ENCODE data around the gene SRMS. TPM values are rescaled to one million over a fixed set of nuclear protein-coding genes. Genes with fewer than 3 reads are reported as not detected.

The SRMS gene
- total RNA-seq, 1 experiment from 2014 or later, result not detected

DNA sequence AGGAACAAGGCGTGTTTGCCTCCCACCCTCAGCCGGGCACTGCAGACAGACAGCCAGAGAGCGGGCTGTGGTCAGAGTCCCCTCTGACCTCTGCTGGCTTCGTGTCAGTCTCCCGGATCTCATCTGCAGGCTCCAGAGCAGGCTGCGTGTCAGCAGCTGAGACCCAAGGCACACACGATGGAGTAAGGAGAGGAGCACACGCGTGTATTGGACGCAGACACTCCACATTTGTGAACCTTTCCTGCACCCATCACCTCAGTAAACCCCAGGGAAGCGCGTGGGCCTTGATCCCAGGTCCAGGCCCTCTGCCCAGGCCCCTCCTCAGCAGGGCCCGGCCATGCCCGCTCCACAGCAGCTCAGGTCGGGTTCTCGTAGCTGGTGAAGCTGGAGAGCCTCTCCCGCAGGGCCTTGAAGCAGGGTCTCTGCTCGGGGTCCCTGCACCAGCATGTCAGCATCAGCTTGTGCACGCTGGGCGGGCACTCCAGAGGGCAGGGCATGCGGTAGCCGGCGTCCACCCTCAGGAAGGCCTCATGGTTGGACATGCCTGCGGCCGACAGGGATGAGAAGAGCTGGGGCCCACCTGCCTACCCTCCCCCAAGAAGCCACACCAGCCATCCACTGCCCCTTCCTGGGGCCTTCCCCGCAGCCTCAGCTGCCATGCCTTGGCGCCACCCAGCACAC is 18.2 kb downstream of the SRMS start:
- Histone ChIP-seq H3K4me1 (replicated peaks) (no peaks in the 10 kb centered on the region), H3K27me3 (replicated peaks) (peaks cover 14% of the 10 kb centered on the region), H3K27ac (no peak overlapping the region), H3K9me3 (replicated peaks) (no peaks in the 10 kb centered on the region), H3K36me3 (no peaks in the 10 kb centered on the region), H3K4me3 (no peak overlapping the region)
- no peak for DNase-seq (ENCODE audit: low read depth in 1 of 2, low spot score in 2 of 2)

DNA sequence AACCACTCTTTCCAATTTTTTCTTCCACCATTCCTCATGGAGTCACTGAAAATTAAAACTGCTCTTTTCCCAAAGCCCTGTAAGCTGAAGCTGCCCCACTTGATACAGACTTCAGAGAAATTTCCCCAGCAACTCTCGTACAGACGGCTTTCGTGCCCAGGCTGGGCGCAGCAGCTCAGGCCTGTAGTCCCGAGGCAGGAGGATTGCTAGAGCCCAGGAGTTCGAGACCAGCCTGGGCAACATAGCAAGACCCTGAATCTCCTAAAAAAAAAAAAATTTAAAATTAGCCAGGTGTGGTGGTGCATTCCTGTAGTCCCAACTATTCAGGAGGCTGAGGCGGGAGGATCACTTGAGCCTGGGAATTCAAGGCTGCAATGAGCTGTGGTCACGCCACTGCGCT is 20.4 kb downstream of the SRMS start:
- no peak overlapping the region for H3K27ac ChIP-seq
- H3K36me3 ChIP-seq, result peaks cover 14% of the 10 kb centered on the region
- peaks cover 5% of the 10 kb centered on the region; the same call in 1 of the 2 replicates for H3K9me3 ChIP-seq (replicated peaks)
- H3K4me1 ChIP-seq (replicated peaks), result peaks cover 3% of the 10 kb centered on the region; the same call in 1 of the 2 replicates
- no peaks in the 10 kb centered on the region; the same call in 1 of the 2 replicates for H3K27me3 ChIP-seq (replicated peaks)
- no peak for DNase-seq (ENCODE audit: low read depth in 1 of 2, low spot score in 2 of 2)
- no peak overlapping the region for H3K4me3 ChIP-seq

DNA sequence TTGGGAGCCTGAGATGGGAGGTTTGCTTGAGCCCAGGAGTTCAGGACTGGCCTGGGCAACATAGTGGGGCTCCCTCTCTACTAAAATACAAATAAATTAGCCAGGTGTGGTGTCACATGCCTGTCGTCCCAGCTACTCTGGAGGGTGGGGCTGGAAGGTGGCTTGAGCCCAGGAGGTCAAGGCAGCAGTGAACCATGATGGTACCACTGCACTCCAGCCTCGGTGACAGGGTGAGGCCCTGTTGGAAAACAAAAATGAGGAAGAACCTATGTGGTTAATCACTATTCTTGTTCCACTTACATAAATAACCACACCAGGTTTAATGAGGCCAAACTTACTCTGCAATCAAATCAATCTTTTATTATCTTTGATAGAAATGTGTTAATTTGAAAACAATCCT is 21.6 kb downstream of the SRMS start:
- DNase-seq (ENCODE audit: low read depth in 1 of 2, low spot score in 2 of 2), result no peak
- no peak overlapping the region for H3K27ac ChIP-seq

DNA sequence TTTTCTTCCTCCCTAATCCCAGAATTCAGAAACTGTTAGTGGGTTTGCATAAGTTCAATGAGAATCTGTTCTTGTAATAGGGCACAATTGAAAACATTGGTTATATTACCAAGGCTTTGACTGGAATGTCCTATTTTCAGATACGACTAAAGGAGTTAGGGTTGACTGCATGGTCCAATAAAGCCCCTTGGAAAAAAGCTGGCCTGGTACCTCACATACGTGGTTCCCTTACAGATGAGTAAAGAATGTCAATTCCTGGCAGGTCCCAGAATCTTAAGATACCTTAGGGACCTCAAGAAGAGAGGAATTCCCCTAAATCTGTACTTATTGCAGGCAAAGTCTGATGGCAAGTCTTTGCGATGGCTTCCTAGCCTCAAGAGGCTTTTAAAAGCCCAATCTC is 22.4 kb downstream of the SRMS start:
- Histone ChIP-seq H3K4me3 (no peak overlapping the region), H3K27me3 (replicated peaks) (no peaks in the 10 kb centered on the region), H3K27ac (no peak overlapping the region), H3K4me1 (replicated peaks) (peaks cover 10% of the 10 kb centered on the region), H3K9me3 (replicated peaks) (peaks cover 5% of the 10 kb centered on the region; the same call in 1 of the 2 replicates), H3K36me3 (peaks cover 26% of the 10 kb centered on the region)
- DNase-seq (ENCODE audit: low read depth in 1 of 2, low spot score in 2 of 2), result no peak

More for the DNA sequence above, 21.6 kb downstream of the SRMS start:
- Histone ChIP-seq H3K36me3 (peaks cover 24% of the 10 kb centered on the region), H3K4me3 (no peak overlapping the region), H3K4me1 (replicated peaks) (peaks cover 10% of the 10 kb centered on the region), H3K27me3 (replicated peaks) (no peaks in the 10 kb centered on the region; the same call in 1 of the 2 replicates), H3K9me3 (replicated peaks) (peaks cover 5% of the 10 kb centered on the region; the same call in 1 of the 2 replicates)

DNA sequence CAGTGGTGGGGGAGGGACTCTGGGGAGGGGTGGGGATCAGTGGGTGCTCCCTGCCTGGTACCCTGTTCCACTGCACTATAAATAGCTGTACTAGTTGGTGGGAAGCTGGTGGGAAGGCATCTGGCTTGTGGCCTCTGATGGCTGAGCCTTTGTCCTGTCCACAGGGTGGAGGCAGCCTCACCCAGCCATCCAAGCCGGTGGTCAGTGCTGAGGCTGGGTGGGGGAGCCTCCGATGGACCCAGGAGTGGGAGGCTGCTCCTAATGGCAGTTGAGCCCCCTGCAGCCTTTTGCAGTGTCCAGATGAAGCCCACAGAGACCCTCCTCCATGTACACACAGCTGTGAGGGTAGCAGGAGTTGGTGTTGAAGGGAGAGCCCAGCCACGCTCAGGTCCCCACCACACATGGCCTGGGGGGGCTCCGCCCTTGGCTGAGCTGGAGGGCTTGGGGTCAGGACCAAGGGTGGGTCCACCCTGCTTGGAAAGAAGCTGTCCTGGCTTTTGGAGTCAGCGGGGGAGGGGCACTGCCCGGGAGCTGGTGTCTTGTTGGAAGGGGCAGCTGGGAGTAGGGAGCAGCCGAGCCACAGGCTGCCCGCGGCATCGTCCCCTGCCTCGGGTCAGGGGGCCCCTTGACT is 24.5 kb downstream of the SRMS start:
- peaks cover 5% of the 10 kb centered on the region; the same call in 1 of the 2 replicates for H3K9me3 ChIP-seq (replicated peaks)
- peaks cover 17% of the 10 kb centered on the region for H3K4me1 ChIP-seq (replicated peaks)
- no peak for DNase-seq (ENCODE audit: low read depth in 1 of 2, low spot score in 2 of 2)
- H3K27ac ChIP-seq, result no peak overlapping the region
- H3K27me3 ChIP-seq (replicated peaks), result no peaks in the 10 kb centered on the region
- H3K36me3 ChIP-seq, result peaks cover 26% of the 10 kb centered on the region
- no peak overlapping the region for H3K4me3 ChIP-seq

DNA sequence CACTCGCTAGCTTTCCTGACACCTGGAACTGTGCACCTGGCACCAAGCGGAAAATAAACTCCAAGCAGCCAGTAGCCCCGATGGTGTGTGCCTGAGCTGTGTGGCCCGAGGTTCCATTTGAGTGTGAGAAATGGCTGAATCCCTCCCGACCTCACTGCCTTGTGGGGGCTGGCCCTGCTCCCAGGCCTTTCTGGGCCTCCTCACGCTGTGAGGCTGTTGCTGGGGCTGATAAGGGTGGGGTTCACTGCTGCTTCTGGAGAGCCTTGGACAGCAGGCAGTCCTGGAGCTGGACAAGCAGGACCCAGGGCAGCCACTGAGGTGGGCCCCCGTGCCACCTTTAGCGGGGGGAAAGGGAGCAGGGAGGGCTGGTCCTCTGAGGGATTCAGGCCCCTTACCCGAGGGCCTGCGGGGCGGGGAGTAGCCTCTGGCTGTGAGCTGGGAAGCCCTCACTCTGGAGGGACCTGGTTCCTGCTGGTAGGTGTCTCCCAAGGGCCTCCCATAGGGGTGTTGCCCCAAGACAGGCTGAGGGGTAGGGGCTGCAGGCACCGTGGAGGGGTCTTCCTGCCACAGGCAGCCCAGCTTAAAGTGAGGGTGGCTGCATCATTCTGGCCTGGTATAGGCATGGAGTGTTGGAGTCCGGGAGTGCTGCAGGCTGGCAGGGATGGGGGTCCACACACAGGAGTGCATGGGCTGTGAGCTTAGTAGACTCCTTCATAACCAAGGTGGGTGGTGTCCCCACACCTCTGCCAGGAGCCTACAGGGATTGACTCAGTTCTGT is 25.3 kb downstream of the SRMS start:
- Histone ChIP-seq H3K4me1 (replicated peaks) (peaks cover 17% of the 10 kb centered on the region), H3K9me3 (replicated peaks) (peaks cover 5% of the 10 kb centered on the region; the same call in 1 of the 2 replicates), H3K36me3 (peaks cover 26% of the 10 kb centered on the region), H3K4me3 (peak overlapping the region; percentile 9; the same call in 1 of the 2 replicates), H3K27ac (no peak overlapping the region), H3K27me3 (replicated peaks) (no peaks in the 10 kb centered on the region)
- no peak for DNase-seq (ENCODE audit: low read depth in 1 of 2, low spot score in 2 of 2)

DNA sequence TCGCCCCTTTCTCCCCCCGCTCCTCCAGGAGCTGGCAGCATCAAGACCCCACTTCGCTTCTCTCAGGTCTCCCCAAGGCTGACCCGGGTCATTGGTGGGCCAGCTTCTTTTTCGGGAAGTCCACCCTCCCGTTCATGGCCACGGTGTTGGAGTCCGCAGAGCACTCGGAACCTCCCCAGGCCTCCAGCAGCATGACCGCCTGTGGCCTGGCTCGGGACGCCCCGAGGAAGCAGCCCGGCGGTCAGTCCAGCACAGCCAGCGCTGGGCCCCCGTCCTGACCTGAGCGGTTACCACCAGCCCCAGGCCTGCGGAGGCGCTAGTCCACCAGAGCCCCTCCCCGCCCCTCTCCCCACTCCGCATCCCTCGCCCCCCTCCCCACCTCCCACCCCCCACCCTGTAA is 25.9 kb downstream of the SRMS start:
- Histone ChIP-seq H3K4me1 (replicated peaks) (peaks cover 17% of the 10 kb centered on the region), H3K27ac (peak overlapping the region; percentile 90; the same call in 1 of the 2 replicates), H3K4me3 (peak overlapping the region; percentile 91), H3K36me3 (peaks cover 26% of the 10 kb centered on the region), H3K27me3 (replicated peaks) (no peaks in the 10 kb centered on the region), H3K9me3 (replicated peaks) (peaks cover 5% of the 10 kb centered on the region; the same call in 1 of the 2 replicates)
- DNase-seq (ENCODE audit: low read depth in 1 of 2, low spot score in 2 of 2), result no peak

DNA sequence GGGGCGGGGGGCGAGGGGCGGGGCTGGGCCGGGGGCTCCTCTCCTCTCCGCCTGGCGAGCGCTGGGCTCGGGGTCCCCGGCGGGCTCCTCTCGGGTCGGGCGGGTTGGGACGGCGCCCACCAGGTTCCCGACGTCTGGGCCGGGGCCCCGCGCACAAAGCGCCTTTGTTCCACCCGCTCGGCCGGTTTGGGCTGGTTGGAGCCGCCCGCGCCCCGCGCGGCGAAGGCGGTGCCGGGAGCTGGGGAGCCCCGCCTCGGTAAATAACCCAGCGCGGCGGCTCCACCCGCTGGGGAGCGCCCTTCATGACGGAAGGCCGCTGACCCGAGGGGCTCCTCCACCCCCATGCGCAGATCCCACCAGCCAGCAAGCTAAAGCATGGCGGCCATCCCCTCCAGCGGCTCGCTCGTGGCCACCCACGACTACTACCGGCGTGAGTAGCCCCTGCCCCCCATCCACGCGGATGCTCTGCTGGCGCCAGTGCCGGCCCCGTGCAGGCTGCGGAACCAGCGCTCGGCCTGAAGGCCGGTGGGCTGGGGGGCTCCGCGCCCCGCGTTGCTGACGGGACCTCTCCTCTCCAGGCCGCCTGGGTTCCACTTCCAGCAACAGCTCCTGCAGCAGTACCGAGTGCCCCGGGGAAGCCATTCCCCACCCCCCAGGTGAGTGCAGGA is 26.5 kb downstream of the SRMS start:
- no peaks in the 10 kb centered on the region for H3K27me3 ChIP-seq (replicated peaks)
- H3K27ac ChIP-seq, result peak overlapping the region; percentile 90
- peak; percentile 64 to 76 for DNase-seq (ENCODE audit: low read depth in 1 of 2, low spot score in 2 of 2)
- H3K4me3 ChIP-seq, result peak overlapping the region; percentile 91
- peaks cover 17% of the 10 kb centered on the region for H3K4me1 ChIP-seq (replicated peaks)
- H3K36me3 ChIP-seq, result peaks cover 26% of the 10 kb centered on the region
- H3K9me3 ChIP-seq (replicated peaks), result peaks cover 5% of the 10 kb centered on the region; the same call in 1 of the 2 replicates

DNA sequence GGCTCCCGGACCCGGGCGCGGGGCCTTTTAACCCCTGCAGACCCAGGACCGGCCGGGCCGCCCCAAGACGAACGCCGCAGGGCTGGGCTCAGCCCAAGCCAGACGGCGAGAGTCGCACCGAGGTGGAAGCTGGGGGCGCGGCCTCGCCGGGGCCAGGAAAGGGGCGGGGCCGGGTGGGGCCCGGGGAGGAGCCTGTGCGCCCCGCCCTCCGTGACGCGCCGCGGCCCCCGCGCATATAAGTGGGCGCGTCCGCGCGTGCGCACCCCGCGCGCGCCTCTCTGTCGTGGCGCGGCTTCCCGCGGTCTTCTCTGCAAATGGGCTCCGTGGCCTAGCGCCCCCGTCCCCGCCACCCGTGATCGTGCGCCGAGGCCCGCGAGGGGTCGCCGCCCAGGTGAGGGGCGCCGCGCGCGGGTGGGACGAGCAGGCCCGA is 27.0 kb downstream of the SRMS start, which contains the start of gene PPDPF:
Gene PPDPF (plus strand): TSS at position 262 of the 430 bp plus-strand sequence. CDS start 544 bp downstream, outside the sequence.
- peaks cover 17% of the 10 kb centered on the region for H3K4me1 ChIP-seq (replicated peaks)
- peak within 1 kb of the TSS; percentile 90 for H3K27ac ChIP-seq
- peaks cover 26% of the 10 kb centered on the region for H3K36me3 ChIP-seq
- peak; percentile 76 to 79 for DNase-seq (ENCODE audit: low read depth in 1 of 2, low spot score in 2 of 2)
- peaks cover 5% of the 10 kb centered on the region; the same call in 1 of the 2 replicates for H3K9me3 ChIP-seq (replicated peaks)
- H3K27me3 ChIP-seq (replicated peaks), result 0 out of 2 replicates have a peak, but pooled peaks cover 3% of the 10 kb centered on the region
- H3K4me3 ChIP-seq, result peak within 1 kb of the TSS; percentile 91

DNA sequence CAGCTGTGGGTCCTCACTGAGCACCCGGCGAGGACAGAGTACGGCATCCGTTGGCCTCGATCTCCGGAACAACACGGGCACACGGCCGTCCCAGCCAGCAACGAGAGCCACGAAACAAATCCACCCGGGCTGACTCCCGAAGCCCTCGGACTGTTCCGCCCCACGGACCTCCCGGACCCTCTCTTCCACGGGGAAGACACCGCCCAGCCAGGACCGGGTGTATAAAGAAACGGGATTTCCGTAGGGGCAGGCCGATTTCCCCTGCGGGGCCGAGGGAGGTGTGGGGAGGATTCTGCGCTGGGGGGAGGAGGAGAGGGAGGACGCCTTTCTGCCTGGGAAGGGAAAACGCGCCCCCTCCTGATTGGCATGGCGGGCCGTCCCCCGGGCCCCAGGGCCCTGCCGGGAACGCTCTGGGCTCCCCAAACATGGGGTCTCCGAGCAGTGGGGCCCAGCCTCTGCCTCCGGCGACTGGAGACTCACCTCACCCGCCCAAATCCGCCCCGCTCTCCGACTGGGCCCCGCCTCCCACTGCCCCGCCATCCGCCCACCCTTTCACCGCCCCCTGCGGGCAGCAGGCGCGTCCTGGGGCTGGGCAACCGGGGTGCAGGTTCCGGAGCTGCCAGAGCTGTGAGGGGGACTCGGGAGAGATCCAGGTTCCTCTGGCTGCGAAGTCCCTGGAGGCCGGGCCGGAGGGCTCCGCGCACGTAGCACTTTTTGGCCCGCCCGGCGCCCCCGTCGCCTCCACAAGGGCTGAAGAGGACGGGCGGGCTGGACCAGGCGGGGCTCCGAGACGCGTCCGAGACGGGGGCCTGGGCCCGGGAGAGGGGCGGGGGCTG is 27.7 kb downstream of the SRMS start:
- peaks cover 26% of the 10 kb centered on the region for H3K36me3 ChIP-seq
- H3K9me3 ChIP-seq (replicated peaks), result peaks cover 5% of the 10 kb centered on the region; the same call in 1 of the 2 replicates
- H3K27ac ChIP-seq, result no peak overlapping the region; the same call in 1 of the 2 replicates
- peaks cover 17% of the 10 kb centered on the region for H3K4me1 ChIP-seq (replicated peaks)
- H3K4me3 ChIP-seq, result peak overlapping the region; percentile 91
- DNase-seq (ENCODE audit: low read depth in 1 of 2, low spot score in 2 of 2), result peak; percentile 52 to 80
- H3K27me3 ChIP-seq (replicated peaks), result 0 out of 2 replicates have a peak, but pooled peaks cover 3% of the 10 kb centered on the region

DNA sequence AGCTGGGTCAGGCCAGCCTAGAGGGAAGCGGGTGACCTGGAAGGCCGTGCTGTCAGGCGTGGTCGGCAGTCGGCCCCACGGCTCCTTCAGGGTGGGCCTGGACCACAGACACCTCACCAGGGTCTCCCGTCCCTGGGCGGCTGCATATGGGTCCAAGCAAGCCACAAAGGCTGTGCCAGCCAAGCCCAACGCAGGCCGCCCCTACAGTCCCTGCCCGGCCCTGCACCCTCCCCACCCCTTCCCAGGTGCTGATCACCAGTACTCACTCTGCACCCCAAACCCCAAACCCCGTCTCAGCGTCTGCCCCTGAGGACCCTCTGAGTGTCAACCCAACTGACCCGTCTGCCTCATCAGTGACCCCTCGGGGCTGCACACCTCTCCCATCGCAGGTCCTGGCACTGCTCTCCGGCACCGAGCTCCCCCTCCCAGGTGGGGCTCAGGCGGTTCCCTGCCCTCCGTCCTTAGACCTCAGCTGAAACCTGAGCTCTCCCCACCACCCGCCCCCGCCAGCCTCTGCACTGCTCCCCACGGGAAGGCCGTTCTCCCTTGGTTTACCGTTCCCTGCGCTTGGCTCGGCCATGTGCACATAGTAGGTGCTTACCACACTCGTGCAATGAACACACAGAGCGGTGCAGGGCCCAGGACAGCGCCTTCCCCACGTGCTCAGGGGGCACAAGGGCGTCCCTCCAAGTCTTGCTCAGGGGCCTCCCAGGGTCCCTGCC is 28.4 kb downstream of the SRMS start:
- Histone ChIP-seq H3K27ac (no peak overlapping the region), H3K4me3 (peak overlapping the region; percentile 91), H3K4me1 (replicated peaks) (peaks cover 17% of the 10 kb centered on the region), H3K27me3 (replicated peaks) (0 out of 2 replicates have a peak, but pooled peaks cover 3% of the 10 kb centered on the region), H3K36me3 (peaks cover 26% of the 10 kb centered on the region), H3K9me3 (replicated peaks) (peaks cover 5% of the 10 kb centered on the region; the same call in 1 of the 2 replicates)
- peak in 1 of 2 experiments; percentile 47 for DNase-seq (ENCODE audit: low read depth in 1 of 2, low spot score in 2 of 2)
